WTC11 (cell line): ENCODE results near the gene SHF. TPM values are rescaled to one million over a fixed set of nuclear protein-coding genes. Genes with fewer than 3 reads are reported as not detected.

Experiments used
- ATAC-seq: fragments of 200-7000 bp; cut with Tn5 transposase; 2 replicates; pipeline ENCODE4 v1.10.0; 2021; ENCODE audit warnings: mild to moderate bottlenecking, moderate library complexity
- CTCF ChIA-PET: fragments of 300-600 bp; sonication (Branson Sonifier 250); formaldehyde crosslinking; loops from one replicate; lab custom pipeline; 2021; ENCODE audit warnings: antibody characterized with exemption; lab: Charles Lee
- POLR2A ChIA-PET: fragments of 350-600 bp; sonication (Branson Sonifier 250); formaldehyde crosslinking; loops from one replicate; lab custom pipeline; 2021; ENCODE audit warnings: antibody characterized with exemption; lab: Charles Lee
- DNase-seq: peaks from one replicate; pipeline ENCODE4 v3.0.0; 2021; ENCODE audit warnings: low spot score
- H3K27ac Mint-ChIP-seq: 2 replicates; pipeline ENCODE4 v1.8.0; 2021; ENCODE audit warnings: mixed read lengths
- H3K27me3 Mint-ChIP-seq: 2 replicates; pipeline ENCODE4 v1.8.0; 2021; ENCODE audit warnings: low read depth, mild to moderate bottlenecking, moderate library complexity, mixed read lengths
- H3K36me3 Mint-ChIP-seq: 2 replicates; pipeline ENCODE4 v1.8.0; 2021; ENCODE audit warnings: mixed read lengths
- H3K4me1 Mint-ChIP-seq: 2 replicates; pipeline ENCODE4 v1.8.0; 2022; ENCODE audit warnings: mixed read lengths
- H3K4me3 Mint-ChIP-seq: 2 replicates; pipeline ENCODE4 v1.8.0; 2021; ENCODE audit warnings: mild to moderate bottlenecking, moderate library complexity, mixed read lengths
- H3K9me3 Mint-ChIP-seq: 2 replicates; pipeline ENCODE4 v1.8.0; 2021; ENCODE audit warnings: mixed read lengths
- AFF4 ChIP-seq: sonication (generic); formaldehyde crosslinking; IDR thresholded peaks from 2 replicates; pipeline ENCODE4 v1.8.1; 2023; ENCODE audit warnings: mild to moderate bottlenecking, missing genetic modification reagents, borderline replicate concordance
- ATF1 ChIP-seq: sonication (generic); formaldehyde crosslinking; IDR thresholded peaks from 2 replicates; pipeline ENCODE4 v1.8.1; 2023; ENCODE audit warnings: mild to moderate bottlenecking, moderate library complexity, missing genetic modification reagents
- ATF3 ChIP-seq: sonication (generic); formaldehyde crosslinking; conservative IDR thresholded peaks from 2 replicates; pipeline ENCODE4 v1.8.1; 2022; ENCODE audit warnings: mild to moderate bottlenecking, missing genetic modification reagents
- ATF6 ChIP-seq: sonication (generic); formaldehyde crosslinking; IDR thresholded peaks from 2 replicates; pipeline ENCODE4 v1.8.1; 2023; ENCODE audit warnings: mild to moderate bottlenecking, missing genetic modification reagents
- ESRRA ChIP-seq: sonication (generic); formaldehyde crosslinking; IDR thresholded peaks from 2 replicates; pipeline ENCODE4 v1.8.1; 2022; ENCODE audit warnings: mild to moderate bottlenecking, missing genetic modification reagents, borderline replicate concordance
- ETV6 ChIP-seq: sonication (generic); formaldehyde crosslinking; IDR thresholded peaks from 2 replicates; pipeline ENCODE4 v1.8.1; 2022; ENCODE audit warnings: mild to moderate bottlenecking, missing genetic modification reagents
- FOXJ3 ChIP-seq: sonication (generic); formaldehyde crosslinking; IDR thresholded peaks from 2 replicates; pipeline ENCODE4 v1.9.0; 2021; ENCODE audit warnings: missing genetic modification reagents, mild to moderate bottlenecking, borderline replicate concordance
- FOXK1 ChIP-seq: sonication (generic); formaldehyde crosslinking; IDR thresholded peaks from 2 replicates; pipeline ENCODE4 v1.8.0; 2022; ENCODE audit warnings: mild to moderate bottlenecking, moderate library complexity, missing genetic modification reagents
- GTF2I ChIP-seq: fragments of 250-450 bp; sonication (Bioruptor Pico); conservative IDR thresholded peaks from 2 replicates; pipeline ENCODE4 v1.4.0; 2021; ENCODE audit warnings: mild to moderate bottlenecking
- HMGA2 ChIP-seq: fragments of 250-450 bp; sonication (Bioruptor Pico); IDR thresholded peaks from 2 replicates; pipeline ENCODE4 v1.4.0; 2021; ENCODE audit warnings: mild to moderate bottlenecking, moderate library complexity
- RELA ChIP-seq: sonication (generic); formaldehyde crosslinking; IDR thresholded peaks from 2 replicates; pipeline ENCODE4 v1.8.1; 2022; ENCODE audit warnings: missing genetic modification reagents, mild to moderate bottlenecking, borderline replicate concordance
- SOX15 ChIP-seq: fragments of 250-450 bp; sonication (Bioruptor Pico); IDR thresholded peaks from 2 replicates; pipeline ENCODE4 v1.9.0; 2021; ENCODE audit warnings: mild to moderate bottlenecking
- STAT6 ChIP-seq: sonication (generic); formaldehyde crosslinking; conservative IDR thresholded peaks from 2 replicates; pipeline ENCODE4 v1.8.1; 2023; ENCODE audit warnings: mild to moderate bottlenecking, low read depth, missing genetic modification reagents, moderate library complexity
- TEAD4 ChIP-seq: sonication (generic); formaldehyde crosslinking; IDR thresholded peaks from 2 replicates; pipeline ENCODE4 v1.8.0; 2022; ENCODE audit warnings: mild to moderate bottlenecking, missing genetic modification reagents
- ZNF232 ChIP-seq: sonication (generic); formaldehyde crosslinking; IDR thresholded peaks from 2 replicates; pipeline ENCODE4 v1.8.0; 2022; ENCODE audit warnings: mild to moderate bottlenecking, missing genetic modification reagents
- ZNF281 ChIP-seq: sonication (generic); formaldehyde crosslinking; IDR thresholded peaks from 2 replicates; pipeline ENCODE4 v1.8.0; 2023; ENCODE audit warnings: mild to moderate bottlenecking, missing genetic modification reagents
- ZNF396 ChIP-seq: fragments of 250-450 bp; sonication (Bioruptor Pico); IDR thresholded peaks from 2 replicates; pipeline ENCODE4 v1.8.0; 2021; ENCODE audit warnings: mild to moderate bottlenecking, moderate library complexity, borderline replicate concordance
- ZNF512 ChIP-seq: sonication (generic); formaldehyde crosslinking; IDR thresholded peaks from 2 replicates; pipeline ENCODE4 v1.8.1; 2022; ENCODE audit warnings: missing genetic modification reagents, borderline replicate concordance
- ZNF671 ChIP-seq: fragments of 250-450 bp; sonication (Bioruptor Pico); IDR thresholded peaks from 2 replicates; pipeline ENCODE4 v1.8.0; 2021; ENCODE audit warnings: mild to moderate bottlenecking
- total RNA-seq: library from RNA; stranded (reverse); gene quantifications from 3 replicates; pipeline ENCODE4 v1.2.3, GENCODE V29; 2021

The SHF gene
- total RNA-seq, 1 experiment from 2014 or later = 30.6 TPM

GRCh38 chr15:45122719-45123118, 65.0 kb downstream of the SHF start:
- TF ChIP-seq AFF4 (CRISPR knock-in tag) (no peak), STAT6 (CRISPR knock-in tag) (no peak), ETV6 (CRISPR knock-in tag) (no peak), FOXK1 (CRISPR knock-in tag) (no peak), ATF3 (CRISPR knock-in tag) (no peak)
- DNase-seq (no peak), ATAC-seq (no peak)
- peaks cover 96% of the 10 kb centered on the region for H3K27me3 Mint-ChIP-seq
- H3K4me1 Mint-ChIP-seq = peaks cover 3% of the 10 kb centered on the region
- H3K36me3 Mint-ChIP-seq = no peaks in the 10 kb centered on the region
- H3K4me3 Mint-ChIP-seq = no peak overlapping the region
- POLR2A ChIA-PET = no interaction called here
- CTCF ChIA-PET = interaction anchor here (0.8 to 1.7 kb wide), 3 partner anchors 8 to 41 kb away, joined by 3 to 6 read pairs (median 4); partner anchors contain the start of genes DUOX2 and DUOXA2
- H3K9me3 Mint-ChIP-seq = no peaks in the 10 kb centered on the region
- no peak overlapping the region for H3K27ac Mint-ChIP-seq

GRCh38 chr15:45121706-45122417, 65.9 kb downstream of the SHF start:
- no peaks in the 10 kb centered on the region for H3K36me3 Mint-ChIP-seq
- CTCF ChIA-PET = interaction anchor here (0.8 to 1.1 kb wide), 2 partner anchors 12 to 41 kb away, joined by 3 to 4 read pairs; no protein-coding TSS in a partner anchor
- H3K27ac Mint-ChIP-seq = no peak overlapping the region
- H3K4me3 Mint-ChIP-seq = no peak overlapping the region
- H3K4me1 Mint-ChIP-seq = peaks cover 10% of the 10 kb centered on the region
- no peak for DNase-seq
- H3K27me3 Mint-ChIP-seq = peaks cover 96% of the 10 kb centered on the region
- TF ChIP-seq HMGA2 (CRISPR knock-in tag) (no peak), GTF2I (CRISPR knock-in tag) (no peak), ZNF396 (no peak), TEAD4 (CRISPR knock-in tag) (no peak), ZNF232 (CRISPR knock-in tag) (no peak), ESRRA (CRISPR knock-in tag) (no peak), ATF1 (CRISPR knock-in tag) (no peak), ZNF281 (CRISPR knock-in tag) (no peak), ZNF512 (no peak), FOXJ3 (CRISPR knock-in tag) (no peak), RELA (CRISPR knock-in tag) (no peak), ATF6 (CRISPR knock-in tag) (no peak), ZNF671 (CRISPR knock-in tag) (no peak), SOX15 (CRISPR knock-in tag) (no peak)
- TF ChIP-seq, all 79 proteins: peak for 0
- POLR2A ChIA-PET = no interaction called here
- no peak for ATAC-seq
- H3K9me3 Mint-ChIP-seq = no peaks in the 10 kb centered on the region
